GM21381 (cell line): Measurements from ENCODE around the gene EFR3B.
A peak's percentile ranks its signal among the peaks of the same experiment; 100 is the strongest.
"Not testable (repeated sequence)": the region's sequence is repeated elsewhere in the genome, so short reads cannot be mapped to it uniquely, and the experiment has no call there.

Source experiments
- ATAC-seq: cut with Tn5 transposase; IDR thresholded peaks from one replicate; pipeline ENCODE4 v1.9.1; 2021; ENCODE audit warnings: mild to moderate bottlenecking, moderate library complexity; ENCODE audit not compliant: unreplicated experiment

The EFR3B gene, protein sequence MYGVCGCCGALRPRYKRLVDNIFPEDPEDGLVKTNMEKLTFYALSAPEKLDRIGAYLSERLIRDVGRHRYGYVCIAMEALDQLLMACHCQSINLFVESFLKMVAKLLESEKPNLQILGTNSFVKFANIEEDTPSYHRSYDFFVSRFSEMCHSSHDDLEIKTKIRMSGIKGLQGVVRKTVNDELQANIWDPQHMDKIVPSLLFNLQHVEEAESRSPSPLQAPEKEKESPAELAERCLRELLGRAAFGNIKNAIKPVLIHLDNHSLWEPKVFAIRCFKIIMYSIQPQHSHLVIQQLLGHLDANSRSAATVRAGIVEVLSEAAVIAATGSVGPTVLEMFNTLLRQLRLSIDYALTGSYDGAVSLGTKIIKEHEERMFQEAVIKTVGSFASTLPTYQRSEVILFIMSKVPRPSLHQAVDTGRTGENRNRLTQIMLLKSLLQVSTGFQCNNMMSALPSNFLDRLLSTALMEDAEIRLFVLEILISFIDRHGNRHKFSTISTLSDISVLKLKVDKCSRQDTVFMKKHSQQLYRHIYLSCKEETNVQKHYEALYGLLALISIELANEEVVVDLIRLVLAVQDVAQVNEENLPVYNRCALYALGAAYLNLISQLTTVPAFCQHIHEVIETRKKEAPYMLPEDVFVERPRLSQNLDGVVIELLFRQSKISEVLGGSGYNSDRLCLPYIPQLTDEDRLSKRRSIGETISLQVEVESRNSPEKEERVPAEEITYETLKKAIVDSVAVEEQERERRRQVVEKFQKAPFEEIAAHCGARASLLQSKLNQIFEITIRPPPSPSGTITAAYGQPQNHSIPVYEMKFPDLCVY

DNA sequence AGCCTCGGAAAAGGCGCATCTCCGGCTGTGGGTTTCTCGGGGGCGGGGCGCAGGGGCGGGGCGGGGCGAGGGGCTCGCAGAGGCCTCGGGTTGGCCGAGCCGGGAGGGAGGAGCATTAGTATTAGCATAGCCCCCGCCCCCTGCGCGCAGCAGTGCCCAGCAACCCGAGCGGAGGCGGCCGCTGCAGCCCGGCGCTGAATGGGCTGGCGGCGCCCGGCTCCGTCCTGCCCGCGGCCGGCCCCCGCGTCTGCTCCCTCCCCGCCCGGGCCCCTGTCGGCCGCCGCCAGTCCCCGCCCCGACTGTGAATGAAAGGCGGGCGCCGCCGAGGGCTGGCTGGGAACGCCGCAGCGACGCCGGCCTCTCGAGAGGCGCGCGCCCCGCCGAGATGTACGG is at the start of gene EFR3B:
TSS of gene EFR3B (plus strand) at position 149 of the 393 bp plus-strand sequence. CDS start at position 386, 237 bp downstream.
- ATAC-seq, result peak; percentile 93

DNA sequence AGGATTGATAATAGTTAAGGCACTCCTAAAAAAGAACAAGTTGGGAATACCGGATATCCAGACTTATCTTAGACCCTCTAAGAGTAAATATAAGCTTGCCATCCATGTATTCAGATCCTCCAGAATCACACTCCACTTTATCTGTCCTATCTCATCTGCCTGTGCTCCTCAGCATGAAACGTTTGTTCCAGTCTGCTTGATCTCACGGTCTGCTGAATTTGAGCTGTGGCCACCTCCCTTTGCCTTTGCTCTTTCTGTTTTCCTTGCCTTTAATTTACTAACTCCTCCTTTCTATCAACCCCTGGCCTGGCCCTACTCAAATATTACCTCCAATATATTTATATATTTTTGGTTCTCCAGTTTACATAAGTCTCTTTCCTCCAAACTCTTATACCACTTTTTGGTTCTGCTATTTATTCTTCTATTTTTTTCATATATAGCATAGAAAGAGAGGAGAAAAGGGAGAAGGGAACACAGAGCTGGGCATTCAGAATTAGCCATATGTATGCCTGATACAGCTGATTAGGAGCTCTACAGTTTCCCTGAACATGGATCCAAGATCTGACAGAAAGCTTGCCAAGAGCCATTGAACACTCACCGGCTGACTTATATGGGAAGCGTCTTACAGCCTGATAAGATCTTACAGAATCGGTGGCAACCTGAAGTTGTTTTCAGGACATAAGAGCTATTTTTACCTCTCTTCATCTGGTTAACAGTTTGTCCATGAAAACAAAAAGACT is 48.3 kb upstream of the EFR3B start:
- no peak for ATAC-seq

DNA sequence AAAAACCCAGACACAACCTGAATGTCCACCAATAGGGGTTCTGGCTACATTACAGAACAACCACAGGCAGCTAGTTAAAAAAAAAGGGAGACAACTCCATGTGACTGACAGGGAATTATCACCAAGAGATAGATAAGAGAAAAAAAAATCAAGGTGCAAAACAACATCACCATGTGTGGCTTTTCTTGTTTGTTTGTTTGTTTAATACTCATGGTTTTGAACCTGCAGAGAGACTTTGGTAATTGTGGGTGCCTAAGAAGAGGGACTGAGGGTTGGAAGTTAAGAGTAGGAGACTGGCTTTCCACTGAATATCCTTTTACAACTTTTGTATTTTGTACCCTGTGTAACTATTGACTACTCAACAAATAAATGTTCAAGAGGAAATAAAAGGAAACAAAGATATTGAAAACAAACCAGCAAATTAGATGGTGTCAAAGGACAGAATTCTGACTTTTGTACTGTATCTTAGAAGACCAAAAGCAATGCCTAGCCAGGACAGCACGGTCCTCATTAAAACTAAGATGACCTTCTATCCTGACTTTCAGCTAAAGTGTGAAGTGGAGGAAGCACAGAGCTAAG is 47.6 kb upstream of the EFR3B start:
- no peak for ATAC-seq

DNA sequence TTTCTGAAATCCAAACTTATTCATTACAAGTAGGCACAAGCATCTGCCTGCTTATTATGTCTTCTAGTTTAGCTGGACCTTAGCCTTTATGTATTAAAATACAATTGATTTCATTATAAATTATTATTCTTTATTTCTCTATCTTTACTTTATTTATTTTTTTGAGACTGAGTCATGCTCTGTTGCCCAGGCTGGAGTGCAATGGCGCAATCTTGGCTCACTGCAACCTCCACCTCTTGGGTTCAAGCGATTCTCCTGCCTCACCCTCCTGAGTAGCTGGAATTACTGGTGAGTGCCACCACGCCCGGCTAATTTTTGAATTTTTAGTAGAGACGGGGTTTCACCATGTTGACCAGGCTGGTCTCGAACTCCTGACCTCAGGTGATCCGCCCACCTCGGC is 42.8 kb upstream of the EFR3B start:
- not testable (repeated sequence) for ATAC-seq

DNA sequence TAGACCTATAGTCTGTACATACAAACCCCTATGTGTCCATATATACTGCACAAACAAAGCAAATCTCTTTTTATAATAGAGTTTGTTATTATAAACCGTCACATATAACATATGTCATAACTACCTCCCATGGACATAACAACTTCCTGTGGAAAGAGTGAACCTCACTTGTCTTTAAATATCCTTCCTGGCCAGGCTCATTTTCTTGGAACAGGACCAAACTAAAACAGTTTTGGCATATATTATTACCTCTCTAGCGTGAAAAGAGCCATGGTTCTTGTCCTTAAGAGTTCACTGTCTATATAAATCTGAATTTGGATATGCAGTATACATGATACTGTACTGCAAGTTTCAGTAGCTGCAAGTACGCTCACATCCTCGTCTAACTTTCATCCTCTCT is 41.8 kb upstream of the EFR3B start:
- no peak for ATAC-seq

DNA sequence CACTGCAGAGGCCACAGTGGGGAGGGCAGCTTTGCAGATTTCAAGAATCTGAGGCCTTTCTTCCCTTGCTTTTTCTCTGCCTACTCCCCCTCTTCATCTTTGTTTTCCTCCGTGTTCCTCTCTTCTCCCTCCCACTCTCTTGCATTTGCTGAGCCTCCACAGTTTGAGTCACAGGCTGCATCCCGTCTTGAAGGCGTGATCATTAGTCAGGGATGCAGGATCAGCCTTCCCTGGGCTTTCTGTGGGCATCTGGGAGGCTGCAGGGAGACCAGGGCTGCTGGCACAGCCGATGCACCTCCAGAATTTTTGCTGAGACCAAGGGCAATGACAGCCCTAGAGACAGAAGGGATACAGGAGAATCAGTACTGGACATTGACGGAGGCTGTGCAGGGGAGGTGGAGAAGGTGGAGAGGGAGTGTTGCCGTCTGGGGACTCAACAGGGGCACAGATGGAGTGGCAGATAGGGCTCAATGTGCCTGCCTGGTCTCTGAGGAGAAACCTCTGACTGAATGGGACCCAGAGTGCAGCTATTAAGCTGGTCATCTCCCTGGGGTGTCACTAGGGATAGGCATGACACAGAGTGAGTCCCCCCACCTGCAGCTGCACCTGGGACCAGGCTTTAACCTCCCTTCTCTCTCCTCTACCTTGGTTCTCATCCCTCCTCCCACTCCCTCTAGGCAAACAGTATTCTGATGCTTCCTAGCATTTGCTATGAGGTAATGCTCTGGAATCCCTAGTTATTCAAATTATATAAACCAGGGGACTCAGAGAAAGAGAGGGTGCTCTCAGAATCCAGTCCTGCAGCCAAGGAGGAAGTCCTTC is 41.2 kb upstream of the EFR3B start:
- no peak for ATAC-seq

DNA sequence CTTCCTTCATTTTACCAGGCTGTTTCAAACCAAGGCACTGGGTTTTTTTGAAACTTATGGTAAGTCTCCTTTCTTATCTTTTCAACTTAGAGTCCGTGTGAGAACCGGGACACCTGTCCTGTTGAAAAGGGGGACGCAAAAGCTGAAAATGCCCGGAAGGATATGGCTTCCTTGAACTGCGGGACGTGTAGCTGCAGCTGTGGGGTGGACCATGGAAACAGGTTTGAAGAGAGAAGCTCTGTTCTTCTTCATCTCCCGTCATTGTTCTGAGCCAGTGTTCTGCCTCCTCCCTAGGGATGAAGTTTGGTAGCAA is 40.6 kb upstream of the EFR3B start:
- ATAC-seq, result no peak

DNA sequence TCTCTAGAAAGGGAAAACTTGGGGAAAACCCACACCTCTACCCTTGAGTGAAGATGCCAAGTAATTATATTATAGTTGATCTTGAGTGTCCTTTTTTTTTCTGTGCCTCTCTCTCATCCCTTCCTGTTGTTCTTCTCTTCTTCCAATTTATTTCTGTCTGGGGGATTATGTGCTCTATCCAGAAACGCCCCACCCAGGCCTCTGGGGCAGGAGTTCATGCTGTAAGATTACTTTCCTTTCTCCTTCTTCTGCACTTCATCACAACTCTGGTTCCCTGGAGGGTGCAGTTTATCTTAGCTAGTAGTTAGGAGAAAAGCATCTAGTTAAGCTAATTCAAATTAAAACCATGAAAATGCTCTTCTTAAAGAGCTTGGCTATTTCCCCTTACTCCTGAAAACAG is 39.8 kb upstream of the EFR3B start:
- no peak for ATAC-seq

DNA sequence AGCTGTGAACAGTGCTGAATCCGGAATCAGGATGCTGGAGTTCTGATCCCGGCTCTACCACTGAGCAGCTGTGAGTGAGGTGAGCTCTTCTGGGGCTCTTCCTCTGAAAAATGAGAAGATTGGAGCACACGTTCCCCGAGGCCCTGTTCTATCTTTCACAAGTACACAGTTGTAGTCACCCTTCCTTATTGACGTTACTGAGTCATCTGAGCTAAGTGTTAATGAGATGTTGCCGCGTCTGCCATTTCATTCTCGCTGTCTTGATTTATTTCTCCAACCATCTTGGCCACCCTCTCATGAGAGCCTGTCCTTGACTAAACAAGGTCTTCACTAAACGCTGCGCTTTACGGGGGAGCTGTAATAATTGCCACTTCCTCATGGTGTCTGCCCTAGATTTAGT is 31.9 kb upstream of the EFR3B start:
- ATAC-seq, result no peak

DNA sequence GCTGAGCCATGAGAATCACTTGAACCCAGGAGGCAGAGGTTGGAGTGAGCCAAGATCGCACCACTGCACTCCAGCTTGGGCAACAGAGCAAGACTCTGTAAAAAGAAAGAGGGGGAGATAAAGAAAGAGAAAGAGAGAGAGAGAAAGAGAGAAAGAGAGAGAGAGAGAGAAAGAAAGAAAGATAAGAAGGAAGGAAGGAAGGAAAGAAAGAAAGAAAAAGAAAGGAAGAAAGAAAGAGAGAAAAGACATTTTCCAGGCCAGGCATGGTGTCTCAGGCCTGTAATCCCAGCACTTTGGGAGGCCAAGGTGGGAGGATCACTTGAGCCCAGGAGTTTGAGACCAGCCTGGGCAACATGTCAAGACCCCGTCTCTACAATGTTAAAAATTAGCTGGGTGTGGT is 30.5 kb upstream of the EFR3B start:
- not testable (repeated sequence) for ATAC-seq

DNA sequence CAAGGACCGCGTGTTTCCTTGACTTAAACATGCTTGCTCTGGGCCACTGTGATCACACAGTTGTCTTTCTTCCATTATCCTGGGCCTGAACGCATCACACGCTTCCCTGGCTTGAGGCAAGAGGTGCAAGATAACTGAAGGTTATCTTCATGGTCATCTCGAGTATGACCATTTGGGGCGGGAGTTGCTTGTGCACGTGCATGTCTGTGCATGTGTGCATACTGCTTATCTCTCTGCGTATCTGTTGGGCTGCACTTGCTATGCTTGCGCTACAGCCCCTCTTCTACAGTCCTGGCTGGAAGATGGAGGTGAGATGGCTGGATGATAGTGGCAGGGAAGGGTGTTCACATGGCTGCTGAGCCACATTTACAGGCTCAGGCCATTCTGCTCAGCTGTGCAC is 27.2 kb upstream of the EFR3B start:
- no peak for ATAC-seq

DNA sequence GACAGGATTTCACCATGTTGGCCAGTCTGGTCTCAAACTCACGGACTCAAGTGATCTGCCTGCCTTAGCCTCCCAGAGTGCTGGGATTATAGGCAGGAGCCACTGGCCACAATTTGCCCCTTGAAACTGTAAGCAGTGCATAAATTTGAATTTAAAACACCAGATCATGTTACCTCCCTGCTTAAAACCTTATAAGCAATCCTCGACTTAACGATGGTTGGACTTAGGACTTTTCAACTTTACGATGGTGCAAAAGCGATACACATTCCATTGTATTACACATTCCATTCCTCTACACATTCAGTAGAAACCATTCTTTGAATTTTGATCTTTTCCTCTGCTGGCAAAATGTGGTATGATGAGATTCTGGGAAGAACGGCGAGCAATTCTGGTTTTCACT is 23.2 kb upstream of the EFR3B start:
- ATAC-seq, result no peak

DNA sequence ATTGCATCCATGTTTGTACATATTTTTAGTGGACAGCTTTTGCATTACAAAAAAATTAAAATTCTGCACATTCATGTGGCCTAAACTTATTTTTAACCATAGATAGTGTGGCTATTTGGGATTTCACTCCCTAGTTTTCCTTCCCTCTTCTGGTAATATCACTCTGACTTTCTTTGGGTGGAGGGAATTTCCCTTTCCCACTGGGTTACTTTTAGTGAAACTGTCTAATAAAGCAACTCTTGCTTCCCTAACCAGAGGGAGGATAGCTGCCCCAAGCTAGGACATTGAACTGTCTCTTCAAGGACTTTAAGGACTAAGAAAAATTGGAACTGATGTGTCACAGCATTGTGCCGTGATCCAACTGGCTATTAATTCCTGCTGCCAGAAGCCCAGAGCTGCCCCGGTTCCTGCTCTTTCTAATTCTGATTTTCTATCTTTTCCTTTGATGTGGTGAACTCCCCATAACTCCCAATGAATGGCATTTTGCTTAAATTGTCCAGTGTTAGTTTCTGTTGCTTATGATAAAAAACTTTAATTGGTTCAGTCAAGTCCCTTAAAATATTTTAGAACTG is 20.0 kb upstream of the EFR3B start:
- no peak for ATAC-seq

DNA sequence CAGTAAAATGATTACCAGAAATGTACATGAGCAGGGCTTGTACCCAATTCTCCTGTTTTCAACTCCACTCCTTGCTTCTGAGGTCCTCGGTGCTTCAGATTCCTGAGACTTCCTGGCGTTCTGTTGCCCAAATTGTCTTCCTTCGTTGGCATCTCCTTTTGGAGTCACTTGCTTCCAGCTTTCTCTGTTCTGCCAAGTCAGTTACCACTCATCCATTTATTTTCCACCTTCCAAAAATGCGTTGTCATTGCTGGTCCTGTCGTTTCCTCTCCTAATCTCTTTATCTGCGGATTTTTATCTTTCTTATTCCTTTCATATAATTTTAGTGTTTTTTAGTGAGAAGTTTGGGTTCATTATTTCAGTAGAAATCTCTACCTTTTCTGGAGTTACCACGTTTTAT is 18.5 kb upstream of the EFR3B start:
- ATAC-seq, result no peak

DNA sequence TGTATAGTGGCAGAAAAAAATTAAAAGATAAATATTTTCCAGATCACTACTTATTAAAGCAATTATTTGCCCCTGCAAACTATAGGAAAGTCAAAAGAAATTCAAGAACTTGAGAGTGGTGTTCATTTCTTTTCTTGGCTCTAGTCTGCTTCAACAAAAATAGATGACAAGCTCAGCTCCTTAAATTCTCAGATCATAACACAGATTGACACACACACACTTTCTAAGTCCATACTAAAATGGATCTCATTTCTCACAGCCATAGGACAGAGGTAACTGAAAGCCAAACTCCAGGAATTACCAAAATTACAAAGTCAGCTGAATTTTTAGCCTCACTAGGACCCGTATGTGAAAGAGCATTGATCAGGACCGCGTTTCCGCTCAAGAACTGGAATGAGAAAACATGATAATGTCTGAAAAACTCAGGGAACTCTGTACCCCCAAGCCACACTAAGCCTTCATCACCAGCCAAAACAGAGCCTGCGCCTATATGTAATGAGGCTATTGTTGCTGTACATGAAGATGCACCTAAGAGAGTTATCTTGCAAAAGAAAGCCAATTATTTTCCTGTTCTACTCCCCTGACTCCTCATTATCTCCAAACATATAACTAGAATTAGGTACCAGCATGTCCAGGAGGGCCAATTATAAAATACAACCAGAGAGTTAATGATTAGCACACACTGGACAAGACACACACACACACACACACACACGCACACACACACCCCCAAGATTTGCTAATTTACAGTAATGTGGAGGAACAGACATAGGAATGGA is 16.5 kb upstream of the EFR3B start:
- ATAC-seq, result no peak

DNA sequence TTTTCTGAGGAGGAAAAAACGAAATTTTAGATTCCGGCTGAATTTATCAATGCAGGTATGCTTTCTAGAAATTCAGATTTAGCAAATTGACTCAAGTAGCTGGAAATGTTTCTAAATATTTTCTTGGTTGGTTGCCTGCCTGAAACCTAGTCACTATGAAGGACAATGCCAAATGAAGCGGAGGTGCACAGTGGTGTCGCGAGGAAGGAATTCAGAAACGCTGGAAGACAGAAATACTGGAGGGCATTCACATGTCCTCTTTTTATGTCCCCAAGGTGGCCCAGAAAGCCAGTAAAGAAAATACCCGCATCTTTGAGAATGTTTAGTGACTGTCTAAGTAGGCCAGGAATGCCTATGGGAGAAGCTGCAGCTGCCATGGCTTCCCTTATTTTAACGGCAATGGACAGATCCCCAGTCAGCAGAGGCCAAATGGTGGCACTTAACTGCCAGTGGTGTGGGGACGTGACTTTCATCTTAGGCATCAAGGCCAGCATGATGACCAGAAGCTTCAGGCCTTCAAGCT is 15.8 kb upstream of the EFR3B start:
- no peak for ATAC-seq

DNA sequence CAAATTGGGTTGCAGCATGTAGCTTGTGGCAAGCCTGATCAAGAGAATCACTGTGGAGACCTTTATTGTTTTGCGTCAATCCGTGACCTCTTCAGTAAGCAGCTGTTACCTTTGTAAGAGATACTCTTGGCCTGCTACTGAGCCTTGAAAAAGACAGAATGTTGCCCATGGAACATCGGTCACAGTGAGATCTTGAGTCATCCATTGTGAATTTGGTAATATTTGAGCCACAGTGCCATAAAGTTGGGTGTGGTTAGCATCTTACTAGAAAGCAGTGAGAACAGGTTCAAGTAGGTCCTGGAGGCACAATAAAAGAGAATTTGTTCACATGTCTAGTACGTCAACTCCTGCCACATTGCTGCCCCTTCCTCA is 12.7 kb upstream of the EFR3B start:
- no peak for ATAC-seq

DNA sequence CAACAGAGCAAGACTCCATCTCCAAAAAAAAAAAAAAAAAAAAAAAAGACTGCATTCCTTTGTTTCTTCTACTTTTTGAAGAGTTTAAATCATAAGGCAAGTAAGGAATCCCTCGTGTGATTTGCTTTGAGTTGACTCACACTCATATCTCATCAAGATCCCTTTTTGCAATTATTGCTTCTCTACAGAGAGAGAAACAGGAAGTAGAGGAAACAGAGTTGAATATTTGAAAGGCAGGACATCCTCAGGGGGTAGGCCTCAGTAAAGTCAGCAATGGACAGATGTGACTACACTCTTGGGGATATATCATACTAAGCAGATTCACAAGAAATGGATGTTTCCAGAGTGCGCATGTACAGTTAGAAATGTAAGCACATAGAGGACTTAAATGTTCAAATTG is 11.2 kb upstream of the EFR3B start:
- ATAC-seq, result no peak

DNA sequence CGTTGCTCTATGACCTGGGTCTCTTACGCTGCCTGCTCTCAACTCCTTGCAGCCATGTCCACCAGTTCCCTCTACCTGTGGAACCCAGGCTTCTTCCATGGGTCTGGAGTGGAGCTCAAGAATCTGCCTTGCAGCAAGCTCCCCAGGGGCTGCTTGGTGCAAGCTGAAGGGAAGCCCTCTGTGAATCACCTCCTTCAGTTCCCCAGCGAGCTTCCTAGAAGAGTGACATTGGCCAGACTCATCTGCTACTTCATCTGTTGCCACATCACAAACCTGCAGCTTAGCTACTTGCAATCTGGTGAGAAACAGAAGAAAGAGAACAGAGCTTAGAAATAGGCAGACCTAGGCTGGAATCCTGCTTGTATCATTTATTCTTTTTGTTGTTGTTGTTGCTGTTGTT is 9.8 kb upstream of the EFR3B start:
- ATAC-seq, result no peak
